DOHH2 (cell line): ENCODE results near the gene LANCL1.

Source experiments
- H3F3A ChIP-seq: fragments of 200-600 bp; sonication (generic), shearing (Covaris generic); 2 replicates; pipeline ENCODE4 v1.6.0; 2016; ENCODE audit warnings: antibody characterized with exemption, mild to moderate bottlenecking; ENCODE audit not compliant: control insufficient read depth, insufficient read depth
- H3K27ac ChIP-seq: fragments of 200-600 bp; sonication (generic); 2 replicates; pipeline ENCODE4 v1.5.1; 2014; ENCODE audit warnings: low read depth, mild to moderate bottlenecking, low read length, moderate library complexity
- H3K27me3 ChIP-seq: fragments of 200-600 bp; sonication (generic); 2 replicates; pipeline ENCODE4 v1.6.1; 2014; ENCODE audit warnings: mild to moderate bottlenecking, low read length, mixed read lengths; ENCODE audit not compliant: control insufficient read depth
- H3K36me3 ChIP-seq: fragments of 200-600 bp; sonication (generic); 2 replicates; pipeline ENCODE4 v1.6.1; 2014; ENCODE audit warnings: mild to moderate bottlenecking, low read length, moderate library complexity, mixed read lengths; ENCODE audit not compliant: control insufficient read depth
- H3K4me1 ChIP-seq: fragments of 200-600 bp; sonication (generic); 2 replicates; pipeline ENCODE4 v1.6.1; 2014; ENCODE audit warnings: mild to moderate bottlenecking, low read length, mixed read lengths; ENCODE audit not compliant: control insufficient read depth
- H3K4me2 ChIP-seq: fragments of 200-600 bp; sonication (generic); 2 replicates; pipeline ENCODE4 v1.6.0; 2014; ENCODE audit warnings: mild to moderate bottlenecking, low read length, moderate library complexity
- H3K4me3 ChIP-seq: fragments of 200-600 bp; sonication (generic); 2 replicates; pipeline ENCODE4 v1.5.1; 2014; ENCODE audit warnings: mild to moderate bottlenecking, low read length, mixed read lengths
- H3K79me2 ChIP-seq: fragments of 200-600 bp; sonication (generic); 2 replicates; pipeline ENCODE4 v1.6.1; 2014; ENCODE audit warnings: mild to moderate bottlenecking, low read length, mixed read lengths; ENCODE audit not compliant: control insufficient read depth
- H3K9me2 ChIP-seq: fragments of 200-600 bp; sonication (generic); replicated peaks from 2 replicates; pipeline ENCODE4 v1.6.1; 2014; ENCODE audit warnings: mild to moderate bottlenecking, low read length, mixed read lengths; ENCODE audit not compliant: control insufficient read depth
- H3K9me3 ChIP-seq: fragments of 200-600 bp; sonication (generic); 2 replicates; pipeline ENCODE4 v1.6.1; 2014; ENCODE audit warnings: antibody characterized with exemption, low read length, mixed read lengths; ENCODE audit not compliant: control insufficient read depth, insufficient read depth
- H4K20me1 ChIP-seq: fragments of 200-600 bp; sonication (generic); 2 replicates; pipeline ENCODE4 v1.6.0; 2014; ENCODE audit warnings: low read depth, mild to moderate bottlenecking, antibody characterized with exemption, low read length, moderate library complexity; ENCODE audit not compliant: control insufficient read depth, insufficient read depth
- CTCF ChIP-seq: fragments of 200-600 bp; sonication (generic); IDR thresholded peaks from one replicate; pipeline ENCODE4 v1.5.1; 2014; ENCODE audit warnings: antibody characterized with exemption, mild to moderate bottlenecking, low read depth, low read length; ENCODE audit not compliant: poor library complexity, severe bottlenecking
- EZH2phosphoT487 ChIP-seq: fragments of 200-600 bp; sonication (generic); IDR thresholded peaks from 2 replicates; pipeline ENCODE4 v1.6.1; 2017; ENCODE audit warnings: borderline replicate concordance, mild to moderate bottlenecking, antibody characterized with exemption, low read length, moderate library complexity, mixed read lengths

The LANCL1 gene

GRCh38 chr2:210475706-210476105, 853 bp downstream of the LANCL1 start:
- Histone ChIP-seq H3K9me2 (no peaks in the 10 kb centered on the region), H4K20me1 (no peaks in the 10 kb centered on the region), H3K36me3 (peaks cover 25% of the 10 kb centered on the region), H3K27ac (no peak overlapping the region), H3K4me1 (peaks cover 24% of the 10 kb centered on the region), H3F3A (0 out of 2 replicates have a peak, but pooled peaks cover 6% of the 10 kb centered on the region), H3K79me2 (peaks cover 8% of the 10 kb centered on the region), H3K4me3 (peak overlapping the region; percentile 92), H3K27me3 (no peaks in the 10 kb centered on the region), H3K9me3 (no peaks in the 10 kb centered on the region), H3K4me2 (peak overlapping the region; percentile 62)
- TF ChIP-seq EZH2phosphoT487 (no peak), CTCF (no peak)

- no peak for TF ChIP-seq CTCF
- no peak for TF ChIP-seq EZH2phosphoT487
- Histone ChIP-seq H3K27ac (no peak overlapping the region), H3K9me2 (no peaks in the 10 kb centered on the region), H3K4me1 (peaks cover 21% of the 10 kb centered on the region), H3K36me3 (peaks cover 32% of the 10 kb centered on the region), H3K9me3 (no peaks in the 10 kb centered on the region), H3K4me3 (no peak overlapping the region), H3K4me2 (no peak overlapping the region), H3K79me2 (peaks cover 8% of the 10 kb centered on the region), H3F3A (0 out of 2 replicates have a peak, but pooled peaks cover 6% of the 10 kb centered on the region), H4K20me1 (no peaks in the 10 kb centered on the region), H3K27me3 (no peaks in the 10 kb centered on the region)
Observed at GRCh38 chr2:210474776-210475175, 1.8 kb downstream of the LANCL1 start.

GRCh38 chr2:210461401-210461800, 15.2 kb downstream of the LANCL1 start:
- peaks cover 30% of the 10 kb centered on the region for H3F3A ChIP-seq
- peak overlapping the region; percentile 64 for H3K4me3 ChIP-seq
- peaks cover 4% of the 10 kb centered on the region; the same call in 1 of the 2 replicates for H3K79me2 ChIP-seq
- H3K4me2 ChIP-seq = peak overlapping the region; percentile 73
- no peaks in the 10 kb centered on the region for H3K9me3 ChIP-seq
- H3K27ac ChIP-seq = peak overlapping the region; percentile 79
- peaks cover 76% of the 10 kb centered on the region for H3K4me1 ChIP-seq
- H4K20me1 ChIP-seq = peaks cover 3% of the 10 kb centered on the region
- H3K9me2 ChIP-seq = no peaks in the 10 kb centered on the region
- H3K27me3 ChIP-seq = no peaks in the 10 kb centered on the region
- TF ChIP-seq CTCF (no peak), EZH2phosphoT487 (no peak)
- peaks cover 55% of the 10 kb centered on the region for H3K36me3 ChIP-seq
